HEK293 (cell line): ENCODE results near the gene UTP14A.

ENCODE experiments used
- KLF8 ChIP-seq: fragments of 450-650 bp; formaldehyde crosslinking; IDR thresholded peaks from 2 replicates; pipeline ENCODE4 v1.5.1; 2016; ENCODE audit warnings: missing biosample characterization, missing genetic modification characterization
- RBAK ChIP-seq: fragments of 450-650 bp; formaldehyde crosslinking; IDR thresholded peaks from 2 replicates; pipeline ENCODE4 v1.5.1; 2016; ENCODE audit warnings: missing biosample characterization, missing genetic modification characterization
- ZFHX2 ChIP-seq: fragments of 450-650 bp; formaldehyde crosslinking; conservative IDR thresholded peaks from 2 replicates; pipeline ENCODE4 v1.5.1; 2016; ENCODE audit warnings: missing biosample characterization, missing genetic modification characterization
- ZFP3 ChIP-seq: fragments of 450-650 bp; formaldehyde crosslinking; IDR thresholded peaks from 2 replicates; pipeline ENCODE4 v1.5.1; 2016; ENCODE audit warnings: low read depth, missing biosample characterization, missing genetic modification characterization
- ZNF138 ChIP-seq: fragments of 450-650 bp; formaldehyde crosslinking; IDR thresholded peaks from 2 replicates; pipeline ENCODE4 v1.5.1; 2016; ENCODE audit warnings: missing biosample characterization, missing genetic modification characterization, borderline replicate concordance
- ZNF174 ChIP-seq: fragments of 450-650 bp; formaldehyde crosslinking; IDR thresholded peaks from 2 replicates; pipeline ENCODE4 v1.5.0; 2017; ENCODE audit warnings: missing biosample characterization, mild to moderate bottlenecking, missing genetic modification characterization
- ZNF311 ChIP-seq: fragments of 450-650 bp; formaldehyde crosslinking; IDR thresholded peaks from 2 replicates; pipeline ENCODE4 v1.5.1; 2017; ENCODE audit warnings: missing biosample characterization, missing genetic modification characterization, borderline replicate concordance
- ZNF324 ChIP-seq: fragments of 450-650 bp; formaldehyde crosslinking; IDR thresholded peaks from 2 replicates; pipeline ENCODE4 v1.5.1; 2016; ENCODE audit warnings: missing biosample characterization, missing genetic modification characterization
- ZNF350 ChIP-seq: fragments of 450-650 bp; formaldehyde crosslinking; IDR thresholded peaks from 2 replicates; pipeline ENCODE4 v1.5.0; 2017; ENCODE audit warnings: missing biosample characterization, mild to moderate bottlenecking, missing genetic modification characterization
- ZNF391 ChIP-seq: fragments of 450-650 bp; formaldehyde crosslinking; IDR thresholded peaks from 2 replicates; pipeline ENCODE4 v1.5.1; 2016; ENCODE audit warnings: low read depth, missing biosample characterization, missing genetic modification characterization, borderline replicate concordance
- ZNF473 ChIP-seq: fragments of 450-650 bp; formaldehyde crosslinking; IDR thresholded peaks from 2 replicates; pipeline ENCODE4 v1.5.1; 2017; ENCODE audit warnings: missing biosample characterization, missing genetic modification characterization
- ZNF585B ChIP-seq: fragments of 450-650 bp; formaldehyde crosslinking; IDR thresholded peaks from 2 replicates; pipeline ENCODE4 v1.5.1; 2016; ENCODE audit warnings: missing biosample characterization, missing genetic modification characterization
- ZNF610 ChIP-seq: fragments of 450-650 bp; formaldehyde crosslinking; IDR thresholded peaks from 2 replicates; pipeline ENCODE4 v1.5.1; 2016; ENCODE audit warnings: missing biosample characterization, missing genetic modification characterization, borderline replicate concordance
- ZNF629 ChIP-seq: fragments of 450-650 bp; formaldehyde crosslinking; IDR thresholded peaks from 2 replicates; pipeline ENCODE4 v1.5.1; 2017; ENCODE audit warnings: missing biosample characterization, missing genetic modification characterization
- ZNF76 ChIP-seq: fragments of 450-650 bp; formaldehyde crosslinking; IDR thresholded peaks from 2 replicates; pipeline ENCODE4; 2016; ENCODE audit warnings: low read depth, missing biosample characterization, missing genetic modification characterization, borderline replicate concordance
- ZNF791 ChIP-seq: fragments of 450-650 bp; formaldehyde crosslinking; IDR thresholded peaks from 2 replicates; pipeline ENCODE4 v1.5.1; 2016; ENCODE audit warnings: missing biosample characterization, missing genetic modification characterization
- ZNF837 ChIP-seq: fragments of 450-650 bp; formaldehyde crosslinking; IDR thresholded peaks from 2 replicates; pipeline ENCODE4 v1.5.1; 2016; ENCODE audit warnings: missing biosample characterization, missing genetic modification characterization
- ZSCAN30 ChIP-seq: fragments of 450-650 bp; IDR thresholded peaks from 2 replicates; pipeline ENCODE4 v1.5.1; 2018; ENCODE audit warnings: missing biosample characterization, mild to moderate bottlenecking, missing genetic modification characterization, moderate library complexity
- TF ChIP-seq, protein P1 (sequence below): fragments of 450-650 bp; formaldehyde crosslinking; IDR thresholded peaks from 2 replicates; pipeline ENCODE4 v1.5.1; 2016; ENCODE audit warnings: missing biosample characterization, missing genetic modification characterization
- TF ChIP-seq, protein P2 (sequence below): fragments of 450-650 bp; formaldehyde crosslinking; IDR thresholded peaks from 2 replicates; pipeline ENCODE4 v1.5.1; 2016; ENCODE audit warnings: missing biosample characterization, missing genetic modification characterization
- TF ChIP-seq, protein P3 (sequence below): fragments of 450-650 bp; formaldehyde crosslinking; IDR thresholded peaks from 2 replicates; pipeline ENCODE4 v1.5.1; 2016; ENCODE audit warnings: missing biosample characterization, missing genetic modification characterization
- TF ChIP-seq, protein P4 (sequence below): fragments of 450-650 bp; formaldehyde crosslinking; optimal IDR thresholded peaks from 2 replicates; pipeline ENCODE3; 2016; ENCODE audit warnings: missing biosample characterization, mild to moderate bottlenecking, missing genetic modification characterization
- TF ChIP-seq, protein P5 (sequence below): fragments of 450-650 bp; formaldehyde crosslinking; IDR thresholded peaks from 2 replicates; pipeline ENCODE4 v1.5.1; 2016; ENCODE audit warnings: missing biosample characterization, missing genetic modification characterization
- TF ChIP-seq, protein P6 (sequence below): fragments of 450-650 bp; formaldehyde crosslinking; IDR thresholded peaks from 2 replicates; pipeline ENCODE4 v1.5.1; 2016; ENCODE audit warnings: missing biosample characterization, missing genetic modification characterization
- TF ChIP-seq, protein P7 (sequence below): fragments of 450-650 bp; formaldehyde crosslinking; IDR thresholded peaks from 2 replicates; pipeline ENCODE4 v1.5.1; 2016; ENCODE audit warnings: missing biosample characterization, missing genetic modification characterization

Gene UTP14A

DNA sequence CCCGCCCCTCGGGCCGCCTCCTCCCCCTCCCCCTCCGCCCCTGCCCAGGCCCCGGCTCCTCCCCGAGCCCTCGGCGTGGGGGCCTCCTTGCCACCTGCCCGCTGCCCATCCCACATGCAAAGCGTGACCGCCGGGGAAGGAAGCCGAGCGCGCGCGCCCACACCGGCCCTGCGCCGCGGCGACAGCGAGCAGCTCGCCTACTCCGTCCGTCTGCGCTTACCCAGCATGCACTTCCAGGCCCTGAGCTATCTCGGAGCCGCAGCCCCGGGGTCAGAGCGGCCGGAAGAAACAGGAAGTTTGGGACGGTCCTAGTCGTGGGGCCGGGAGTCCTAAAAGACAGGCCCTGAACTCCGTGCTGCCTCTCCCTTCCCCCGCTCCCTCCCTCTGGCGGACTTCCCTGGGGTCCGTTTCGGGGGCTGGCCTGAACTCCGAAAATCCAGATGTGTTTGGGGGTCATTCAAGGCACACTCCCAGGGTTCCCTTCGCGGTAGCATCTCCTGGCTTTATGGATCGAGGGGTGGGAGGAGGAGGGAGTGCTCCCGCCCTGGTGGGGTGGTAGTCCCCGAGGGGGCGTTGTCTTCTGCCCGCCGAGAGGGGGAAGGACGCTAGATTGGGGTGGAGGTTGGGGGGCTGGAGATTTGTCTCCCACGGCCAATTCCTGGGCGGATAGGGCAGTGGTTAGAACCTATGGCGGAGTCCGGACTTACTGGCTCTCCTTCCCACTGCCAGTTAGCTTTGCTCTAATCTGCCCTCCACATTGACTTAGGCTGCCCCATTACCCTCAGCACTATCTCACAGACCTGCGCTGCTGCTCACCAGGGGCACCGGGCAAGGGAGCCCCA, 51.5 kb downstream of the UTP14A start (continued):
- TF ChIP-seq, protein P1, sequence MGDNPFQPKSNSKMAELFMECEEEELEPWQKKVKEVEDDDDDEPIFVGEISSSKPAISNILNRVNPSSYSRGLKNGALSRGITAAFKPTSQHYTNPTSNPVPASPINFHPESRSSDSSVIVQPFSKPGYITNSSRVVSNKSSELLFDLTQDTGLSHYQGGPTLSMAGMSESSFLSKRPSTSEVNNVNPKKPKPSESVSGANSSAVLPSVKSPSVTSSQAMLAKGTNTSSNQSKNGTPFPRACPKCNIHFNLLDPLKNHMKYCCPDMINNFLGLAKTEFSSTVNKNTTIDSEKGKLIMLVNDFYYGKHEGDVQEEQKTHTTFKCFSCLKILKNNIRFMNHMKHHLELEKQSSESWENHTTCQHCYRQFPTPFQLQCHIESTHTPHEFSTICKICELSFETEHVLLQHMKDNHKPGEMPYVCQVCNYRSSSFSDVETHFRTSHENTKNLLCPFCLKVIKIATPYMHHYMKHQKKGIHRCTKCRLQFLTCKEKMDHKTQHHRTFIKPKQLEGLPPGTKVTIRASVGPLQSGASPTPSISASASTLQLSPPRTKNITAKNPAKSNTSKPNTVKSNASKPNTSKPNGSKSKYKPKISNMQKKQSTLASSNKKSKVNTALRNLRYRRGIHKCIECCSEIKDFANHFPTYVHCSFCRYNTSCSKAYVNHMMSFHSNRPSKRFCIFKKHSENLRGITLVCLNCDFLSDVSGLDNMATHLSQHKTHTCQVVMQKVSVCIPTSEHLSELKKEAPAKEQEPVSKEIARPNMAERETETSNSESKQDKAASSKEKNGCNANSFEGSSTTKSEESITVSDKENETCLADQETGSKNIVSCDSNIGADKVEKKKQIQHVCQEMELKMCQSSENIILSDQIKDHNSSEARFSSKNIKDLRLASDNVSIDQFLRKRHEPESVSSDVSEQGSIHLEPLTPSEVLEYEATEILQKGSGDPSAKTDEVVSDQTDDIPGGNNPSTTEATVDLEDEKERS (tag by site-specific recombination): no peak
- TF ChIP-seq ZSCAN30 (tag by site-specific recombination) (peak; percentile 21), ZNF350 (tag by site-specific recombination) (no peak), ZNF629 (0 out of 2 replicates have a peak, but pooled peaks have one; percentile 12), ZFHX2 (peak; percentile 88), ZFP3 (tag by site-specific recombination) (no peak), ZNF138 (no peak), ZNF391 (tag by site-specific recombination) (no peak), ZNF174 (tag by site-specific recombination) (no peak), ZNF324 (tag by site-specific recombination) (0 out of 2 replicates have a peak, but pooled peaks have one; percentile 25), ZNF473 (tag by site-specific recombination) (no peak), ZNF610 (peak; percentile 24; the same call in 1 of the 2 replicates), ZNF837 (no peak), KLF8 (tag by site-specific recombination) (peak; percentile 33; the same call in 1 of the 2 replicates), ZNF585B (tag by site-specific recombination) (no peak), ZNF76 (peak; percentile 89), ZNF791 (no peak), RBAK (tag by site-specific recombination) (no peak), ZNF311 (tag by site-specific recombination) (no peak)
- TF ChIP-seq, protein P2, sequence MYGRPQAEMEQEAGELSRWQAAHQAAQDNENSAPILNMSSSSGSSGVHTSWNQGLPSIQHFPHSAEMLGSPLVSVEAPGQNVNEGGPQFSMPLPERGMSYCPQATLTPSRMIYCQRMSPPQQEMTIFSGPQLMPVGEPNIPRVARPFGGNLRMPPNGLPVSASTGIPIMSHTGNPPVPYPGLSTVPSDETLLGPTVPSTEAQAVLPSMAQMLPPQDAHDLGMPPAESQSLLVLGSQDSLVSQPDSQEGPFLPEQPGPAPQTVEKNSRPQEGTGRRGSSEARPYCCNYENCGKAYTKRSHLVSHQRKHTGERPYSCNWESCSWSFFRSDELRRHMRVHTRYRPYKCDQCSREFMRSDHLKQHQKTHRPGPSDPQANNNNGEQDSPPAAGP: 0 out of 2 replicates have a peak, but pooled peaks have one; percentile 33
- TF ChIP-seq, protein P3, sequence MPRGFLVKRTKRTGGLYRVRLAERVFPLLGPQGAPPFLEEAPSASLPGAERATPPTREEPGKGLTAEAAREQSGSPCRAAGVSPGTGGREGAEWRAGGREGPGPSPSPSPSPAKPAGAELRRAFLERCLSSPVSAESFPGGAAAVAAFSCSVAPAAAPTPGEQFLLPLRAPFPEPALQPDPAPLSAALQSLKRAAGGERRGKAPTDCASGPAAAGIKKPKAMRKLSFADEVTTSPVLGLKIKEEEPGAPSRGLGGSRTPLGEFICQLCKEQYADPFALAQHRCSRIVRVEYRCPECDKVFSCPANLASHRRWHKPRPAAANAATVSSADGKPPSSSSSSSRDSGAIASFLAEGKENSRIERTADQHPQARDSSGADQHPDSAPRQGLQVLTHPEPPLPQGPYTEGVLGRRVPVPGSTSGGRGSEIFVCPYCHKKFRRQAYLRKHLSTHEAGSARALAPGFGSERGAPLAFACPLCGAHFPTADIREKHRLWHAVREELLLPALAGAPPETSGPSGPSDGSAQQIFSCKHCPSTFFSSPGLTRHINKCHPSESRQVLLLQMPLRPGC (tag by site-specific recombination): no peak
- TF ChIP-seq, protein P4, sequence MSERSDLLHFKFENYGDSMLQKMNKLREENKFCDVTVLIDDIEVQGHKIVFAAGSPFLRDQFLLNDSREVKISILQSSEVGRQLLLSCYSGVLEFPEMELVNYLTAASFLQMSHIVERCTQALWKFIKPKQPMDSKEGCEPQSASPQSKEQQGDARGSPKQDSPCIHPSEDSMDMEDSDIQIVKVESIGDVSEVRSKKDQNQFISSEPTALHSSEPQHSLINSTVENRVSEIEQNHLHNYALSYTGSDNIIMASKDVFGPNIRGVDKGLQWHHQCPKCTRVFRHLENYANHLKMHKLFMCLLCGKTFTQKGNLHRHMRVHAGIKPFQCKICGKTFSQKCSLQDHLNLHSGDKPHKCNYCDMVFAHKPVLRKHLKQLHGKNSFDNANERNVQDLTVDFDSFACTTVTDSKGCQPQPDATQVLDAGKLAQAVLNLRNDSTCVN (tag by site-specific recombination): peak; percentile 92
- TF ChIP-seq, protein P5, sequence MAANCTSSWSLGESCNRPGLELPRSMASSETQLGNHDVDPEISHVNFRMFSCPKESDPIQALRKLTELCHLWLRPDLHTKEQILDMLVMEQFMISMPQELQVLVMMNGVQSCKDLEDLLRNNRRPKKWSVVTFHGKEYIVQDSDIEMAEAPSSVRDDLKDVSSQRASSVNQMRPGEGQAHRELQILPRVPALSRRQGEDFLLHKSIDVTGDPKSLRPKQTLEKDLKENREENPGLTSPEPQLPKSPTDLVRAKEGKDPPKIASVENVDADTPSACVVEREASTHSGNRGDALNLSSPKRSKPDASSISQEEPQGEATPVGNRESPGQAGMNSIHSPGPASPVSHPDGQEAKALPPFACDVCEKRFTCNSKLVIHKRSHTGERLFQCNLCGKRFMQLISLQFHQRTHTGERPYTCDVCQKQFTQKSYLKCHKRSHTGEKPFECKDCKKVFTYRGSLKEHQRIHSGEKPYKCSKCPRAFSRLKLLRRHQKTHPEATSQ: peak; percentile 37; the same call in 1 of the 2 replicates
- TF ChIP-seq, protein P6, sequence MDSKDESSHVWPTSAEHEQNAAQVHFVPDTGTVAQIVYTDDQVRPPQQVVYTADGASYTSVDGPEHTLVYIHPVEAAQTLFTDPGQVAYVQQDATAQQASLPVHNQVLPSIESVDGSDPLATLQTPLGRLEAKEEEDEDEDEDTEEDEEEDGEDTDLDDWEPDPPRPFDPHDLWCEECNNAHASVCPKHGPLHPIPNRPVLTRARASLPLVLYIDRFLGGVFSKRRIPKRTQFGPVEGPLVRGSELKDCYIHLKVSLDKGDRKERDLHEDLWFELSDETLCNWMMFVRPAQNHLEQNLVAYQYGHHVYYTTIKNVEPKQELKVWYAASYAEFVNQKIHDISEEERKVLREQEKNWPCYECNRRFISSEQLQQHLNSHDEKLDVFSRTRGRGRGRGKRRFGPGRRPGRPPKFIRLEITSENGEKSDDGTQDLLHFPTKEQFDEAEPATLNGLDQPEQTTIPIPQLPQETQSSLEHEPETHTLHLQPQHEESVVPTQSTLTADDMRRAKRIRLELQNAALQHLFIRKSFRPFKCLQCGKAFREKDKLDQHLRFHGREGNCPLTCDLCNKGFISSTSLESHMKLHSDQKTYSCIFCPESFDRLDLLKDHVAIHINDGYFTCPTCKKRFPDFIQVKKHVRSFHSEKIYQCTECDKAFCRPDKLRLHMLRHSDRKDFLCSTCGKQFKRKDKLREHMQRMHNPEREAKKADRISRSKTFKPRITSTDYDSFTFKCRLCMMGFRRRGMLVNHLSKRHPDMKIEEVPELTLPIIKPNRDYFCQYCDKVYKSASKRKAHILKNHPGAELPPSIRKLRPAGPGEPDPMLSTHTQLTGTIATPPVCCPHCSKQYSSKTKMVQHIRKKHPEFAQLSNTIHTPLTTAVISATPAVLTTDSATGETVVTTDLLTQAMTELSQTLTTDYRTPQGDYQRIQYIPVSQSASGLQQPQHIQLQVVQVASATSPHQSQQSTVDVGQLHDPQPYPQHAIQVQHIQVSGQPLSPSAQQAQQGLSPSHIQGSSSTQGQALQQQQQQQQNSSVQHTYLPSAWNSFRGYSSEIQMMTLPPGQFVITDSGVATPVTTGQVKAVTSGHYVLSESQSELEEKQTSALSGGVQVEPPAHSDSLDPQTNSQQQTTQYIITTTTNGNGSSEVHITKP (tag by site-specific recombination): peak; percentile 62
- TF ChIP-seq, protein P7, sequence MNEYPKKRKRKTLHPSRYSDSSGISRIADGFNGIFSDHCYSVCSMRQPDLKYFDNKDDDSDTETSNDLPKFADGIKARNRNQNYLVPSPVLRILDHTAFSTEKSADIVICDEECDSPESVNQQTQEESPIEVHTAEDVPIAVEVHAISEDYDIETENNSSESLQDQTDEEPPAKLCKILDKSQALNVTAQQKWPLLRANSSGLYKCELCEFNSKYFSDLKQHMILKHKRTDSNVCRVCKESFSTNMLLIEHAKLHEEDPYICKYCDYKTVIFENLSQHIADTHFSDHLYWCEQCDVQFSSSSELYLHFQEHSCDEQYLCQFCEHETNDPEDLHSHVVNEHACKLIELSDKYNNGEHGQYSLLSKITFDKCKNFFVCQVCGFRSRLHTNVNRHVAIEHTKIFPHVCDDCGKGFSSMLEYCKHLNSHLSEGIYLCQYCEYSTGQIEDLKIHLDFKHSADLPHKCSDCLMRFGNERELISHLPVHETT: no peak
